Measurements from ENCODE around the gene HS6ST1. TPM values are rescaled to one million over a fixed set of nuclear protein-coding genes. Genes with fewer than 3 reads are reported as not detected.

HS6ST1 gene
- total RNA-seq, 2 donors from 2014 or later: 21.8 to 32.4 TPM

GRCh38 chr2:128308284-128308731, 10.4 kb downstream of the HS6ST1 start:
- Histone ChIP-seq H3K27me3 (replicated peaks; ENCODE audit: insufficient read depth) (no peaks in the 10 kb centered on the region), H3K9me3 (no peaks in the 10 kb centered on the region), H3K4me1 (ENCODE audit: control insufficient read depth in 1 of 2, low read depth in 2 of 2) (peaks cover 10 to 28% of the 10 kb centered on the region in 2 donors), H3K36me3 (no peaks in the 10 kb centered on the region), H3K4me3 (no peak overlapping the region), H3K27ac (no peak overlapping the region)
- ATAC-seq (ENCODE audit: insufficient number of reproducible peaks, low FRiP score, low read depth) (no peak), DNase-seq (ENCODE audit: low spot score) (no peak)
- TF ChIP-seq, protein P1, sequence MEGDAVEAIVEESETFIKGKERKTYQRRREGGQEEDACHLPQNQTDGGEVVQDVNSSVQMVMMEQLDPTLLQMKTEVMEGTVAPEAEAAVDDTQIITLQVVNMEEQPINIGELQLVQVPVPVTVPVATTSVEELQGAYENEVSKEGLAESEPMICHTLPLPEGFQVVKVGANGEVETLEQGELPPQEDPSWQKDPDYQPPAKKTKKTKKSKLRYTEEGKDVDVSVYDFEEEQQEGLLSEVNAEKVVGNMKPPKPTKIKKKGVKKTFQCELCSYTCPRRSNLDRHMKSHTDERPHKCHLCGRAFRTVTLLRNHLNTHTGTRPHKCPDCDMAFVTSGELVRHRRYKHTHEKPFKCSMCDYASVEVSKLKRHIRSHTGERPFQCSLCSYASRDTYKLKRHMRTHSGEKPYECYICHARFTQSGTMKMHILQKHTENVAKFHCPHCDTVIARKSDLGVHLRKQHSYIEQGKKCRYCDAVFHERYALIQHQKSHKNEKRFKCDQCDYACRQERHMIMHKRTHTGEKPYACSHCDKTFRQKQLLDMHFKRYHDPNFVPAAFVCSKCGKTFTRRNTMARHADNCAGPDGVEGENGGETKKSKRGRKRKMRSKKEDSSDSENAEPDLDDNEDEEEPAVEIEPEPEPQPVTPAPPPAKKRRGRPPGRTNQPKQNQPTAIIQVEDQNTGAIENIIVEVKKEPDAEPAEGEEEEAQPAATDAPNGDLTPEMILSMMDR (IDR thresholded peaks at IDR 0.05): no peak

GRCh38 chr2:128307595-128307994, 11.1 kb downstream of the HS6ST1 start:
- DNase-seq (ENCODE audit: low spot score) (no peak), ATAC-seq (ENCODE audit: insufficient number of reproducible peaks, low FRiP score, low read depth) (no peak)
- H3K9me3 ChIP-seq: no peaks in the 10 kb centered on the region
- H3K4me1 ChIP-seq (ENCODE audit: control insufficient read depth in 1 of 2, low read depth in 2 of 2): peaks cover 10 to 28% of the 10 kb centered on the region in 2 donors
- H3K27me3 ChIP-seq (replicated peaks; ENCODE audit: insufficient read depth): no peaks in the 10 kb centered on the region
- no peak overlapping the region for H3K27ac ChIP-seq
- no peak overlapping the region for H3K4me3 ChIP-seq
- H3K36me3 ChIP-seq: no peaks in the 10 kb centered on the region
- TF ChIP-seq, protein P1 (IDR thresholded peaks at IDR 0.05): no peak

- no peak for ATAC-seq (ENCODE audit: insufficient number of reproducible peaks, low FRiP score, low read depth)
- no peak overlapping the region for H3K4me3 ChIP-seq
- H3K36me3 ChIP-seq: no peaks in the 10 kb centered on the region
- H3K4me1 ChIP-seq (ENCODE audit: control insufficient read depth in 1 of 2, low read depth in 2 of 2): peaks cover 12 to 31% of the 10 kb centered on the region in 2 donors
- no peak for DNase-seq (ENCODE audit: low spot score)
- H3K27me3 ChIP-seq (replicated peaks; ENCODE audit: insufficient read depth): no peaks in the 10 kb centered on the region
- H3K27ac ChIP-seq: no peak overlapping the region
- TF ChIP-seq, protein P1 (IDR thresholded peaks at IDR 0.05): no peak
- H3K9me3 ChIP-seq: no peaks in the 10 kb centered on the region
Measured at GRCh38 chr2:128306931-128307460, 11.7 kb downstream of the HS6ST1 start.

- no peaks in the 10 kb centered on the region for H3K9me3 ChIP-seq
- no peaks in the 10 kb centered on the region for H3K27me3 ChIP-seq (replicated peaks; ENCODE audit: insufficient read depth)
- no peak overlapping the region for H3K4me3 ChIP-seq
- TF ChIP-seq, protein P1 (IDR thresholded peaks at IDR 0.05): no peak
- no peak for DNase-seq (ENCODE audit: low spot score)
- H3K27ac ChIP-seq: no peak overlapping the region
- ATAC-seq (ENCODE audit: insufficient number of reproducible peaks, low FRiP score, low read depth): no peak
- H3K36me3 ChIP-seq: no peaks in the 10 kb centered on the region
- peaks cover 16 to 36% of the 10 kb centered on the region in 2 donors for H3K4me1 ChIP-seq (ENCODE audit: control insufficient read depth in 1 of 2, low read depth in 2 of 2)
Measured at GRCh38 chr2:128306081-128306930, 12.4 kb downstream of the HS6ST1 start.

DNA sequence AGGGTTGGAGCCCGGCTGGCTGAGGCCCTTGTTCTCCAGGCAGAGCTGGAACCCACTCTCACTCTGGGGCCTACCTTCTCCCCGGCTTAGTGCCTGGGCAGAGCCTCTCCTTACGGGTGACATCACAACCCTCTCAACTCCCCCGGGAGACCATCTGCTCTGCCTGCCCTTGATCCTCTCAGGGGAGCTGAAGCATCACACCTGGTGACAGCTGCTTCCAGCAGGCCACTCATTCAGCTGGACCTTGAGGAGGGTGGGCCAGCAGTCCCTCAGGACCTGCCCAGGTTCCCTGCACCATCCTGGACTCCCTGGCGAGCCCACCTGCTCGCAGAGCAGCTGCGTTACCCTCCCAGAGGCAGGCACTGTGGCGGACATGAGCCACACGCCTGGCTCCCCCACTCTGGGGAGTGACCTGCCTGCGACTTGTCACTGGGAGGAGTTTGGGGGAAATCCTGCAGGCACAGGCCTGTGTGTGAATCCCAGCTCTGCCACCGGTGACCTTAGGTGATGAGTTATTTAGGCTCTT, 13.1 kb downstream of the HS6ST1 start:
- peaks cover 21 to 43% of the 10 kb centered on the region in 2 donors for H3K4me1 ChIP-seq (ENCODE audit: control insufficient read depth in 1 of 2, low read depth in 2 of 2)
- ATAC-seq (ENCODE audit: insufficient number of reproducible peaks, low FRiP score, low read depth) (no peak), DNase-seq (ENCODE audit: low spot score) (no peak)
- no peaks in the 10 kb centered on the region for H3K36me3 ChIP-seq
- no peak overlapping the region for H3K27ac ChIP-seq
- no peak overlapping the region for H3K4me3 ChIP-seq
- no peaks in the 10 kb centered on the region for H3K27me3 ChIP-seq (replicated peaks; ENCODE audit: insufficient read depth)
- H3K9me3 ChIP-seq: no peaks in the 10 kb centered on the region
- TF ChIP-seq, protein P1 (IDR thresholded peaks at IDR 0.05): no peak
